ENCODE results near the gene SETX. TPM values are rescaled to one million over a fixed set of nuclear protein-coding genes. Genes with fewer than 3 reads are reported as not detected.

SETX gene
- total and polyA plus RNA-seq, 2 of the 13 experiments (the other 11 are each of a cell fraction or from before 2014, with no cell fraction given) = 13.2 to 39.0 TPM

- POLR2A ChIA-PET = no interaction called here
- WGBS (ENCODE audit: low lambda C conversion rate) = 83% methylated on average over 7 of the region's 7 CpGs
- no peak overlapping the region for H3K27ac ChIP-seq (ENCODE audit: extremely low read length, insufficient read depth, low read length)
- no peaks in the 10 kb centered on the region for H3K4me1 ChIP-seq (ENCODE audit: insufficient read depth, low read length)
- no peak for ATAC-seq
- CTCF ChIA-PET (ENCODE audit: low intra/inter-chr PET ratio, low total read pairs) = no interaction called here
- BruUV-seq (replicated peaks) = no TSS peak
- intact Hi-C loops (cut with micrococcal nuclease; ENCODE audit: unreplicated experiment) (no loop called here), in situ Hi-C loops (cut with HindIII; ENCODE audit: extremely low pct_ligation_motif_present, low pct_unique_long_range_greater_than_20kb) (no loop called here)
- no peaks in the 10 kb centered on the region for H4K20me1 ChIP-seq (ENCODE audit: insufficient read depth, low read length)
- peaks cover 20 to 60% of the 10 kb centered on the region in 2 experiments for H3K36me3 ChIP-seq (replicated peaks in 1 of 2; ENCODE audit: control insufficient read depth in 1 of 2, insufficient read depth in 2 of 2, low read length in 2 of 2)
- no peak overlapping the region for H3K4me2 ChIP-seq (ENCODE audit: low read depth, low read length)
- H3K4me3 ChIP-seq (replicated peaks in 1 of 3; ENCODE audit: insufficient read depth in 1 of 3, low read depth in 2 of 3, low read length in 3 of 3) = no peak overlapping the region
- FAIRE-seq = no peak
- no peaks in the 10 kb centered on the region for H3K79me2 ChIP-seq (ENCODE audit: insufficient read depth, low read length)
- no peak for DNase-seq (ENCODE audit: low spot score)
- H3K9ac ChIP-seq (ENCODE audit: insufficient read depth, low read depth, low read length) = no peak overlapping the region
- no peaks in the 10 kb centered on the region for H3K9me3 ChIP-seq (ENCODE audit: low read length)
- no peaks in the 10 kb centered on the region for H3K27me3 ChIP-seq (ENCODE audit: control insufficient read depth in 1 of 2, insufficient read depth in 2 of 2, low read length in 2 of 2)
- no peak overlapping the region for H2AFZ ChIP-seq (ENCODE audit: low read length)
- no peak for TF ChIP-seq RXRA (CRISPR knock-in tag; IDR thresholded peaks at IDR 0.05)
- TF ChIP-seq ARHGAP35 (CRISPR knock-in tag; IDR thresholded peaks at IDR 0.05; ENCODE audit: borderline replicate concordance) = no peak
- no peak for TF ChIP-seq KLF16 (CRISPR knock-in tag; IDR thresholded peaks at IDR 0.05)
- no peak for TF ChIP-seq RCOR2 (CRISPR knock-in tag; IDR thresholded peaks at IDR 0.05)
- no peak for TF ChIP-seq FOXC1 (CRISPR knock-in tag; IDR thresholded peaks at IDR 0.05; ENCODE audit: borderline replicate concordance)
- TF ChIP-seq HOXA9 (CRISPR knock-in tag; IDR thresholded peaks at IDR 0.05; ENCODE audit: borderline replicate concordance) = no peak
- TF ChIP-seq, protein P1, sequence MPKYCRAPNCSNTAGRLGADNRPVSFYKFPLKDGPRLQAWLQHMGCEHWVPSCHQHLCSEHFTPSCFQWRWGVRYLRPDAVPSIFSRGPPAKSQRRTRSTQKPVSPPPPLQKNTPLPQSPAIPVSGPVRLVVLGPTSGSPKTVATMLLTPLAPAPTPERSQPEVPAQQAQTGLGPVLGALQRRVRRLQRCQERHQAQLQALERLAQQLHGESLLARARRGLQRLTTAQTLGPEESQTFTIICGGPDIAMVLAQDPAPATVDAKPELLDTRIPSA (CRISPR knock-in tag; IDR thresholded peaks at IDR 0.05; ENCODE audit: borderline replicate concordance) = no peak
- TF ChIP-seq ZNF563 (CRISPR knock-in tag; IDR thresholded peaks at IDR 0.05) = no peak
- no peak for TF ChIP-seq ZNF569 (CRISPR knock-in tag; IDR thresholded peaks at IDR 0.05; ENCODE audit: borderline replicate concordance)
- TF ChIP-seq, protein P2, sequence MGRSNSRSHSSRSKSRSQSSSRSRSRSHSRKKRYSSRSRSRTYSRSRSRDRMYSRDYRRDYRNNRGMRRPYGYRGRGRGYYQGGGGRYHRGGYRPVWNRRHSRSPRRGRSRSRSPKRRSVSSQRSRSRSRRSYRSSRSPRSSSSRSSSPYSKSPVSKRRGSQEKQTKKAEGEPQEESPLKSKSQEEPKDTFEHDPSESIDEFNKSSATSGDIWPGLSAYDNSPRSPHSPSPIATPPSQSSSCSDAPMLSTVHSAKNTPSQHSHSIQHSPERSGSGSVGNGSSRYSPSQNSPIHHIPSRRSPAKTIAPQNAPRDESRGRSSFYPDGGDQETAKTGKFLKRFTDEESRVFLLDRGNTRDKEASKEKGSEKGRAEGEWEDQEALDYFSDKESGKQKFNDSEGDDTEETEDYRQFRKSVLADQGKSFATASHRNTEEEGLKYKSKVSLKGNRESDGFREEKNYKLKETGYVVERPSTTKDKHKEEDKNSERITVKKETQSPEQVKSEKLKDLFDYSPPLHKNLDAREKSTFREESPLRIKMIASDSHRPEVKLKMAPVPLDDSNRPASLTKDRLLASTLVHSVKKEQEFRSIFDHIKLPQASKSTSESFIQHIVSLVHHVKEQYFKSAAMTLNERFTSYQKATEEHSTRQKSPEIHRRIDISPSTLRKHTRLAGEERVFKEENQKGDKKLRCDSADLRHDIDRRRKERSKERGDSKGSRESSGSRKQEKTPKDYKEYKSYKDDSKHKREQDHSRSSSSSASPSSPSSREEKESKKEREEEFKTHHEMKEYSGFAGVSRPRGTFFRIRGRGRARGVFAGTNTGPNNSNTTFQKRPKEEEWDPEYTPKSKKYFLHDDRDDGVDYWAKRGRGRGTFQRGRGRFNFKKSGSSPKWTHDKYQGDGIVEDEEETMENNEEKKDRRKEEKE (IDR thresholded peaks at IDR 0.05) = no peak
- TF ChIP-seq ZSCAN30 (CRISPR knock-in tag; IDR thresholded peaks at IDR 0.05) = no peak
- TF ChIP-seq MTF2 (CRISPR knock-in tag; IDR thresholded peaks at IDR 0.05; ENCODE audit: borderline replicate concordance) = no peak
- no peak for TF ChIP-seq AFF4 (CRISPR knock-in tag; IDR thresholded peaks at IDR 0.05)
- TF ChIP-seq PATZ1 (CRISPR knock-in tag; IDR thresholded peaks at IDR 0.05) = no peak
- no peak for TF ChIP-seq RORA (CRISPR knock-in tag; IDR thresholded peaks at IDR 0.05)
Measured at GRCh38 chr9:132390966-132391365, 36.2 kb upstream of the SETX start.
